ENCODE data around the gene SKA1. TPM values are rescaled to one million over a fixed set of nuclear protein-coding genes. Genes with fewer than 3 reads are reported as not detected.
"Not testable (repeated sequence)": the region's sequence is repeated elsewhere in the genome, so short reads cannot be mapped to it uniquely, and the experiment has no call there.

SKA1 gene
- total RNA-seq, 1 donor from 2014 or later: 10.3 TPM

DNA sequence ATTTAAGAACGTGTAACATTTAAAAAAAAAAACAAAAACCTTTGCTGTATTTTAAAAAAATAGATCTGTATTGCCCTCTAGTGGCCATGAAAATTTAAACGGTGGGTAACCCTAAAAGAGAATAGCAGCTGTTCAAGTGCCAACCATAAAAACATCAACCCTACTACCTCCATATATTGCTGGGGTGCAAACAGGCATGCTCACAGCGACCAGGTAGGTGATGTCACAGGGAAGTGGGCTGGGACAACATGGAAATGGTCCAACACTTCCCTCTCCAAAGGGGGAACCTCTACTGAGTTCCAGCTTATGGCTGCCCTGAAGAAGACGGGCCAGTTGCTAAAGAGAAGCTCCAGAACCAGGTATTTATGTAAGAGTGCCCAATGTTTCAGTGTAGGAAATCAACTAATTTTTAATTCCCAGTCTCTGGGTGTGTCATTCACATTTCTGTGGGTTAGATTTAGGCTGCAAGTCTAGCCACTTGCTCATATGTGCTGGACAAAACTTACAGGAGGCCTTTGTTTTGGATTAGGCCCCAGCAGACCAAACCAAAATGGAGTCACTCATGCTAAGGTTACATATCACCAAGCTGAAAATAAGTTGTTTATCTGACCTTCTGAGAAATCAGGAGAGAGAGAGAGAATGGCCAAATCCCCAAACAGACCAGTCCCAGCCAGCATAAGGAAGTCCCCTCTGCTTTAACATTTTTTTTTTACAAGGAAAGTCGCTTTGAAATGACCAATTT, 54.5 kb downstream of the SKA1 start:
- peak in 1 of 2 donors; percentile 9 for DNase-seq (ENCODE audit: low read depth in 2 of 2)

DNA sequence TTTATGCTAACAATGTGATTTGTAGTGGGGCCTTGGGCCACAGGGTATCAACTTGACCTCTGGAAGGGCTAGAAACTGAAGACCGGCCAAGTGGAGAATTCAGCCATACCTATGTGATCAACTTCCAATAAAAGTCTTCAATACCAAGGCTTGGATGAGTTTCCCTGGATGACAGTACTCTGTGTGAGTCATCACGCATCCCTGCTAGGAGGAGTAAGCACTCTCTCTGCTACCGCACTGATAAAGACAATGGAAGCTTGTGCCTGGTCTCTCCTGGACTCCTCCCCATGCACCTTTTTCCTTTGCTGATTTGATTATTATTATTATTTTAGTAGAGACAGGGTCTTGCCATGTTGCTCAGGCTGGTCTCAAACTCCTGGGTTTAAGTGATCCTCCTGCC, 58.1 kb downstream of the SKA1 start:
- no peak for DNase-seq (ENCODE audit: low read depth in 2 of 2)

DNA sequence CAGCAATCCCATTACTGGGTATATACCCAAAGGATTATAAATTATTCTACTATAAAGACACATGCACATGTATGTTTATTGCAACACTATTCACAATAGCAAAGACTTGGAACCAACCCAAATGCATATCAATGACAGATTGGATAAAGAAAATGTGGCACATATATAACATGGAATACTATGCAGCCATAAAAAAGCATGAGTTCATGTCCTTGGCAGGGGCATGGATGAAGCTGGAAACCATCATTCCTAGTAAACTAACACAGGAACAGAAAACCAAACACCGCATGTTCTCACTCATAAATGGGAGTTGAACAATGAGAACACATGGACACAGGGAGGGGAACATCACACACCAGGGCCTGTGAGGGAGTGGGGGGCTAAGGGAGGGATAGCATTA, 61.9 kb downstream of the SKA1 start:
- not testable (repeated sequence) for DNase-seq (ENCODE audit: low read depth in 2 of 2)

DNA sequence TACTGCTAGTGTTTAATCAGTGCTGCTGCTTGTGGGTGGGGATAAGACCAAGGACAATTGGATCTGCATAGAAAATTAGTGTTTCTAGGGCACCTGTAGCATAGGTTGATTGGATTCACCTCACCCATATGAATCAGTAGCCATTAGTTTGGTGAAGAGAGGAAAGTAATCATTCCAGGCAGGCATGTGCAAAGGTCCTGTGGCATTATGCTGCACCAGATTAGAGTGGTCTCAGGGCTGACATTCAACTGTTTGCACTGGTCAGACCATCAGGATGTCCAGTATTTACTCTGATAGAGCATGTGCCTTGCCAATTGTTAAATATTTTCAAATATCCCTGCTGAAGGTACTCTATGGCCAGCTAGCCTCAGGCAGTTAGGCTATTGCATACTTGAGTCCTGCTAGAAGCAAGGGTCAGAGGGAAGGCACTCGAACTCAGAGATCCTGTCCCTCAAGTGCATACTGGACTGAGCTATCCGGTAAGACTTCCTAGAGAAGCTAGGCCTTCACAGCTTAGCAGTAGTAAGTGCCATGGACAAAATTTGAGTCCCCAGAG, 64.7 kb downstream of the SKA1 start:
- no peak for DNase-seq (ENCODE audit: low read depth in 2 of 2)

DNA sequence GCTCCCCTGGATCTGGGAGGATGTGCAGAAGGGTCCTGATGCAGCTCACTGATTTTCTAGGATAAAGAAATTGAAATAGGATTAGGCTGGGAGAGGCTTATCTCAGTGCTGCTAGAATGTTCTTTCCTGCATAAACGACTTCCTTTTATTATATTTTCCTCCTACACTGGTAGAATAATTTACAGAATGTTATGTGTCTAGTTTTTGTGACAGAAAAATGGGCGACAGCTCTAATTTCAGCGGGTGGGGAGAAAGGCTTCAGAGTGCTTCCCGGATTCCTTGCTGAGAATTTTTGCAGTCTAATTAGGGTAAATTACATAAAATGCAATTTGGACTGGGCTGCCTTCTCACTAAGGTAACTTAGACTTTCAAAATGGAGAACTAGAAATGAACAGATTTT, 66.2 kb downstream of the SKA1 start:
- DNase-seq (ENCODE audit: low read depth in 2 of 2): no peak

DNA sequence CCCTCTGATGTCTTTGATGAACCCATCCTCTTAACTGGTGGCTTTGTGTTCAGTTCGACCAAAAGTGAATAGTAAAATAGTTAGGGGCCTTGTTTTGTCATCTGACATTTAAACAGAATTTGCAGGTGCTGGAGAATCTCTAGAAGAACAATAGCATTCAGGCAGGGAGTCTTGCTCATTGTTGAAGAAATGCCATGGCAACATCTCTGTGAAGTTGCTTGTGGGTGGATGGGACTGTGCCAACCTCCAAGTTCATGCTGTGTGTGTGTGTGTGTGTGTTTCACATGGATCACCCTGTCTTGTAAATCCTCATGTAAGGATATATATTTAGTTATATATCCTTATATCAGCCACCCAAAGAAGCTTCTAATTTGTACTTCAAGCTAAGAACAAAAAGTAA, 66.7 kb downstream of the SKA1 start:
- no peak for DNase-seq (ENCODE audit: low read depth in 2 of 2)

Other genes starting within 250 kb of the SKA1 start
- 0.25 and 0.51 TPM in 2 replicates for gene MYO5B, start 179.9 kb upstream of the SKA1 start, total RNA-seq
- gene CFAP53, start 108.6 kb upstream of the SKA1 start, total RNA-seq: 0.13 TPM in 2 replicates
- gene MBD1, start 93.5 kb upstream of the SKA1 start, total RNA-seq: 34.3 and 46.0 TPM in 2 replicates
- 33.3 and 34.7 TPM in 2 replicates for gene CXXC1, start 87.4 kb upstream of the SKA1 start, total RNA-seq
- gene MAPK4, start 185.0 kb downstream of the SKA1 start, total RNA-seq: not detected in 2 replicates

All from dermis microvascular lymphatic vessel endothelial cell (primary cell).